Measurements from ENCODE around the gene CCDC172.

DNA sequence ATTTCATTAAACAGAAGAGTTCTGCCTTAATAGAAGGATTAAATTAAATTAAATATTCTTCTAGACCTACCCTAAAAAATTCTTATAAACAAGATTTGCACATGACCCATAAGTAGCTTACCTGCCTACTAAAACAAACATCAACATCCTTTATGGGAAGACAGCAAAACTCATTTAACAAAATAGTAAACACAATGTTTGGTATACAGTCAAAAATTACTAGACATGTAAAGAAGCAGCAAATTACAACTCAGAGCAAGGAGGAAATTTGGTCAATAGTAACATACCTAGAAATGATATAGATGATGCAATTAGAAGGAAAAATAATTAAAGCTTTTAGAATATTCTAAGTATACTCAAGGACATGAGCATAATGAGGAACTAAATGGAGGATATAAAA lies 27.9 kb downstream of the CCDC172 start:
- TF ChIP-seq, protein P1, sequence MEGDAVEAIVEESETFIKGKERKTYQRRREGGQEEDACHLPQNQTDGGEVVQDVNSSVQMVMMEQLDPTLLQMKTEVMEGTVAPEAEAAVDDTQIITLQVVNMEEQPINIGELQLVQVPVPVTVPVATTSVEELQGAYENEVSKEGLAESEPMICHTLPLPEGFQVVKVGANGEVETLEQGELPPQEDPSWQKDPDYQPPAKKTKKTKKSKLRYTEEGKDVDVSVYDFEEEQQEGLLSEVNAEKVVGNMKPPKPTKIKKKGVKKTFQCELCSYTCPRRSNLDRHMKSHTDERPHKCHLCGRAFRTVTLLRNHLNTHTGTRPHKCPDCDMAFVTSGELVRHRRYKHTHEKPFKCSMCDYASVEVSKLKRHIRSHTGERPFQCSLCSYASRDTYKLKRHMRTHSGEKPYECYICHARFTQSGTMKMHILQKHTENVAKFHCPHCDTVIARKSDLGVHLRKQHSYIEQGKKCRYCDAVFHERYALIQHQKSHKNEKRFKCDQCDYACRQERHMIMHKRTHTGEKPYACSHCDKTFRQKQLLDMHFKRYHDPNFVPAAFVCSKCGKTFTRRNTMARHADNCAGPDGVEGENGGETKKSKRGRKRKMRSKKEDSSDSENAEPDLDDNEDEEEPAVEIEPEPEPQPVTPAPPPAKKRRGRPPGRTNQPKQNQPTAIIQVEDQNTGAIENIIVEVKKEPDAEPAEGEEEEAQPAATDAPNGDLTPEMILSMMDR (conservative IDR thresholded peaks at IDR 0.05; ENCODE audit: low read depth, low read length): no peak
- TF ChIP-seq EZH2 (IDR thresholded peaks at IDR 0.05; ENCODE audit: low read length, unreplicated experiment): no peak

All from PC-3 (cell line).